Colonic mucosa (tissue), 4 donors: ENCODE measurements around the gene KHNYN. TPM values are rescaled to one million over a fixed set of nuclear protein-coding genes. Genes with fewer than 3 reads are reported as not detected.

Source experiments
- DNase-seq: peaks from one replicate; pipeline ENCODE4 v3.0.0-alpha.2; 2020
- H3K27ac ChIP-seq: fragments of 200-600 bp; one replicate; pipeline ENCODE4 v1.8.0; 2021
- H3K27me3 ChIP-seq: fragments of 200-600 bp; one replicate; pipeline ENCODE4 v1.8.0; 2021
- H3K36me3 ChIP-seq: fragments of 200-600 bp; one replicate; pipeline ENCODE4 v1.8.0; 2021
- H3K4me1 ChIP-seq: fragments of 200-600 bp; one replicate; pipeline ENCODE4 v1.8.0; 2021; ENCODE audit warnings: mild to moderate bottlenecking
- H3K4me3 ChIP-seq: fragments of 200-600 bp; one replicate; pipeline ENCODE4 v1.8.0; 2021
- H3K9ac ChIP-seq, 2 donors: one replicate each; pipeline ENCODE4 v1.7.0; 2013; ENCODE audit warnings: control low read depth in 2 of 2, low read depth in 2 of 2, low read length in 2 of 2
- H3K9me3 ChIP-seq: fragments of 200-600 bp; one replicate; pipeline ENCODE4 v1.8.0; 2021
- intact Hi-C: fragments of 100-400 bp; cut with DNase I; formaldehyde crosslinking; loops from one replicate; pipeline ENCODE4 v1.14.1; 2022
- total RNA-seq, 2 donors: library from RNA; stranded (reverse); fragmentation: NEBNext Ultra II Directional in 1 of 2; extraction: Animal tissue kit (Norgen Biotek cat#: 25700) in 1 of 2; gene quantifications; one replicate each; pipeline ENCODE4 v1.2.1, GENCODE V29; 2021
- TF ChIP-seq, protein P1 (sequence below): fragments of 200-600 bp; IDR thresholded peaks from one replicate; pipeline ENCODE4 v1.8.0; 2022; ENCODE audit warnings: antibody characterized with exemption, mild to moderate bottlenecking
- donor health status: healthy.
- donor health status: DM: no; HTN: no; CAD: no.
- donor health status: DM: no; HTN: no; CAD: no.

The KHNYN gene
- total RNA-seq, 2 donors from 2014 or later = 82.6 to 90.4 TPM

DNA sequence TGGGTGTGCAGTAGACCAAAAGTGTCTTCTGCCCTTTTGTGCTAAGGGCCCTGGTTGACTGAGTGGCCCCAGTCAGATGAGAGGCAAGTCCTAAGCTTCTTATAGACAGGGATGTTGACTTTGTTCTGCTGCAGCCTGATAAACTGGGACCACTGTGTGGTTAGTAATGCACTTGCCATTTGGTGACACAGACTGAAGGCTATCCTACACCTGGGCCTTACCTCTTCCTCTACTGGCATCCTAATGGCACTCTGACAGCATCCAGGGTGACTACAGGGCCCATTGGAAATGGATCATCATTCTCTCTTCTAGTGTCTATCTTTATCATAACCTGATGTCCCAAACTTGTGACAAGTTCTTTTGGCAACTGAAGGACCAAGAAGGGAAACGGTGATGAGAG lies 9.5 kb downstream of the KHNYN start:
- Histone ChIP-seq H3K4me1 (peaks cover 27% of the 10 kb centered on the region), H3K36me3 (peaks cover 18% of the 10 kb centered on the region), H3K9ac (no peak overlapping the region), H3K27me3 (no peaks in the 10 kb centered on the region), H3K27ac (no peak overlapping the region), H3K4me3 (no peak overlapping the region), H3K9me3 (no peaks in the 10 kb centered on the region)
- no peak for DNase-seq
- TF ChIP-seq, protein P1, sequence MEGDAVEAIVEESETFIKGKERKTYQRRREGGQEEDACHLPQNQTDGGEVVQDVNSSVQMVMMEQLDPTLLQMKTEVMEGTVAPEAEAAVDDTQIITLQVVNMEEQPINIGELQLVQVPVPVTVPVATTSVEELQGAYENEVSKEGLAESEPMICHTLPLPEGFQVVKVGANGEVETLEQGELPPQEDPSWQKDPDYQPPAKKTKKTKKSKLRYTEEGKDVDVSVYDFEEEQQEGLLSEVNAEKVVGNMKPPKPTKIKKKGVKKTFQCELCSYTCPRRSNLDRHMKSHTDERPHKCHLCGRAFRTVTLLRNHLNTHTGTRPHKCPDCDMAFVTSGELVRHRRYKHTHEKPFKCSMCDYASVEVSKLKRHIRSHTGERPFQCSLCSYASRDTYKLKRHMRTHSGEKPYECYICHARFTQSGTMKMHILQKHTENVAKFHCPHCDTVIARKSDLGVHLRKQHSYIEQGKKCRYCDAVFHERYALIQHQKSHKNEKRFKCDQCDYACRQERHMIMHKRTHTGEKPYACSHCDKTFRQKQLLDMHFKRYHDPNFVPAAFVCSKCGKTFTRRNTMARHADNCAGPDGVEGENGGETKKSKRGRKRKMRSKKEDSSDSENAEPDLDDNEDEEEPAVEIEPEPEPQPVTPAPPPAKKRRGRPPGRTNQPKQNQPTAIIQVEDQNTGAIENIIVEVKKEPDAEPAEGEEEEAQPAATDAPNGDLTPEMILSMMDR = no peak
- intact Hi-C loops = loop anchor here (2.0 to 10.0 kb wide), 2 partner anchors 106 to 194 kb away; partner anchors contain the start of gene TINF2

DNA sequence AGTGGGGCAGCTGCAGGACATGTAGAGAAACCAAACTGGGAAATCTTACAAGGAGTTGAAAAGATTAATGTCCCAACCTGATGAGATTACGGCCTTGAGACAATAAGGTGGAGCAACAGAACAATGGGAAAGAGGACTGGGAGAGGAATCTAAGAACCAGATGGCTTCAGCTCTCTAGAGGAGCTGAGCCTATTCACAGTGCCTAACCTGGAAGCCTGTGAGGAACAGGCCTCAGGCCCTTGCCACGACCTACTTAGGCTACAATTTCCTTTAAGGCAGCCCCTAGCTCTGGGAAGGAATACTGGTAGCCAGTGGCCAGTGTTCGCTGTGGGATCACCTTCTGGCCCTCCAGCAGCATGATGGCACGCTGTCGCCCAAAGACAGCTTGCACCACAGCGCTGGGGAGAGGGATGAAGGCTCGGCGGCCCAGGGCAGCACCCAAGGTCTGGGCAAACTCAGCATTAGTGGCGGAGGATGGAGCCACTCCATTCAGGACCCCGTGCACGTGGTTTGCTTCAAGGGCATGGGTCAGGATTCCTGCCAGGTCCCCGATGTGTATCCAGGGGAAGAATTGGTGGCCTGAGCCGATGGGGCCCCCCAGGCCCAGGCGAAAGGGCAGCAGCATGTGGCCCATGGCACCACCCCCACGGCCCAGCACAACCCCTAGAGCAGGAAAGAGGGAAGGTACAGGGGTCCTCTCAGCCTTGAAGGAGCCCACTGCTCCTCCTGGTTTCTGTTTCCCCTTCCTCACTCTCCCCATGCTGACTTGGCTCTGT lies 10.3 kb downstream of the KHNYN start:
- H3K36me3 ChIP-seq = peaks cover 18% of the 10 kb centered on the region

DNA sequence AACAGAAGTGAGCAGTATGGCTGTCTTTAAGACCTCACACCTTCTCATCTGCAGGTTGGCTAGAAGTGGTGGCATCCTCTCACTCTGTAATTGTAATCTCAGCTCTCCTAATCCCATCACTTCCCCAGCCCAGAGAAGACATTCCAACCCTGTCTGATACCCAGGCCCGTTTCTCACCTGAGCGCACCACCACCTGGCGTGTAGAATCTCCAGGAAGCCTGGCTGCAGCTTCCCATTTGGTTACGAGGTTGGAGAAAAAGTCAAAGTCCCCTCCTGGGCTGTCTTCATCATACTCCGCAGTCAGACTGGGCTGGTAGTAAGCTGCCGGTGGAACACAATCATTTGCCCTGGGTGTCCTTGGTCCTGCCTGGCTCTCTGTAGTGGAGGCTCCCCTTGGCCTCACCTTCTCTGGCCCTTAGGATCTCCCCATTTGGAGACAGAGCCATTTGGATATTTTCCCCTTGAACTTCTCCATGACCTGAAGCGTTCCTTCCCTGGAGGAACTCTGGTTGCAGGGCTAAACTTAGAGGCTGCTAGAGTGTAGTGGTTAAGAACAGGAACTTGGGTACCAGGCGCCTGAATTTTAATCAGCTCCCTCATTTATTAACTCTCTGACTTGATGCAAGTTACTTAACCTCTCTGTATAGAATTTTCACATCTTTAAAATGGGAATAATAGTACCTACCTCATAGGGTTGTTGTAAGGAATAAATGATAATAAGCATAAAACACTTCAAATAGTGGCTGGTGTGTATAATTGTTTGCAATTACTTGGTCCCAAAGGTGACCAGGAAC lies 11.0 kb downstream of the KHNYN start:
- Histone ChIP-seq H3K27me3 (no peaks in the 10 kb centered on the region), H3K4me3 (no peak overlapping the region), H3K4me1 (peaks cover 27% of the 10 kb centered on the region), H3K9me3 (no peaks in the 10 kb centered on the region), H3K9ac (no peak overlapping the region), H3K27ac (no peak overlapping the region), H3K36me3 (peaks cover 18% of the 10 kb centered on the region)
- TF ChIP-seq, protein P1 = no peak
- intact Hi-C loops = no loop called here
- no peak for DNase-seq

More for the DNA sequence above, 10.3 kb downstream of the KHNYN start:
- Histone ChIP-seq H3K4me1 (peaks cover 27% of the 10 kb centered on the region), H3K9ac (no peak overlapping the region), H3K27ac (no peak overlapping the region), H3K27me3 (no peaks in the 10 kb centered on the region), H3K9me3 (no peaks in the 10 kb centered on the region), H3K4me3 (no peak overlapping the region)
- TF ChIP-seq, protein P1 = no peak
- intact Hi-C loops = loop anchor here (2.0 to 10.0 kb wide), 2 partner anchors 107 to 195 kb away; partner anchors contain the start of gene TINF2
- DNase-seq = no peak

DNA sequence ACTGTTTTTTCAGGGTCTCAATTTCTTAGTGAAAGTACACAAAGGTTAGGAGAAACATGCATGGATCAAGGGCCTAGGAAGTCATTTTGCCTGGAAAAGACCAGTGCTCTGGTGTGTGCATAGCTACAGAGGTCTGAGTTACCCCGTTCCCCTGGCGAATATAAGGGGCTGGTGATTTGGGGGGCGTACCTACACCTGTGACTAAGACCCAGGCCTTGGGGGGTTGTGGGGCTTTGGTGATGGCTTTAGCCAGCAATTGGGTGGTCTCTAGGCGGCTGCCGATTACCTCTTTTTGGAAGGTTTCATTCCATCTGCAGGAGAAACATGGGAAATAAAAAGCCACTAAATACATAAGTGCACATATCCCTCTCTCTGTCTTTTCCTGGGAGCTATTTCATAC lies 11.7 kb downstream of the KHNYN start:
- TF ChIP-seq, protein P1 = no peak
- H3K36me3 ChIP-seq = peaks cover 18% of the 10 kb centered on the region
- peak overlapping the region; percentile 60 for H3K4me3 ChIP-seq
- no peaks in the 10 kb centered on the region for H3K27me3 ChIP-seq
- H3K4me1 ChIP-seq = peaks cover 25% of the 10 kb centered on the region
- intact Hi-C loops = no loop called here
- peak overlapping the region; percentile 79 to 96 for H3K9ac ChIP-seq
- DNase-seq = no peak
- peak overlapping the region; percentile 99 for H3K27ac ChIP-seq
- no peaks in the 10 kb centered on the region for H3K9me3 ChIP-seq

DNA sequence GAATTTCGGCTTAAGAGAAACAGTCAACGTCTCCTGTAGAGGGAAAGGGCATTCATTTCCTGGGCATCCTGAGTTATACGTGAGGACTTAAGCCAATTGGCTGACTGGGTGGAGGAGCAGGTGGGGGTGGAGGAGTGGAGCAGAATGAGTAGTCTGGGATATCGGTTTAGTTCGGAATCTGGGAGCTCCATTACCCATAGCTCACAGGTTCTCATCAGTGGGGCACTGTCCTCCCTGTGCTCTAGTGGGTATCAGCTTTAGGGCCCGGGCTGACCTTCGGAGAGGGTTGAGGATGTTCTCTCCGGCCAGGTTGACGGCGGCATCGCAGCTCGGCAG lies 12.1 kb downstream of the KHNYN start:
- no peaks in the 10 kb centered on the region for H3K27me3 ChIP-seq
- peak overlapping the region; percentile 60 for H3K4me3 ChIP-seq
- TF ChIP-seq, protein P1 = no peak
- no peaks in the 10 kb centered on the region for H3K9me3 ChIP-seq
- intact Hi-C loops = no loop called here
- H3K9ac ChIP-seq = peak overlapping the region; percentile 79 to 96
- peaks cover 18% of the 10 kb centered on the region for H3K36me3 ChIP-seq
- H3K4me1 ChIP-seq = peaks cover 23% of the 10 kb centered on the region
- peak overlapping the region; percentile 99 for H3K27ac ChIP-seq
- no peak for DNase-seq
